Vagina (tissue), 2 donors: Measurements from ENCODE around the gene PTPRN2. TPM values are rescaled to one million over a fixed set of nuclear protein-coding genes. Genes with fewer than 3 reads are reported as not detected.

ENCODE experiments used
- DNase-seq, 2 donors: peaks; one replicate each; pipeline ENCODE4 v3.0.0-alpha.2; 2017; ENCODE audit errors: extremely low spot score in 2 of 2
- H3K27ac ChIP-seq: fragments of 200-600 bp; sonication (generic); one replicate; pipeline ENCODE4 v1.5.1; 2019
- H3K27me3 ChIP-seq: fragments of 200-600 bp; sonication (generic); one replicate; pipeline ENCODE4 v1.5.1; 2019
- H3K36me3 ChIP-seq, 2 donors: fragments of 200-600 bp; sonication (generic); one replicate each; pipeline ENCODE4 v1.5.1; 2017 to 2019
- H3K4me1 ChIP-seq: fragments of 200-600 bp; sonication (generic); one replicate; pipeline ENCODE4 v1.5.1; 2019
- H3K4me3 ChIP-seq, 2 donors: fragments of 200-600 bp; sonication (generic); 1 replicate in 1 of 2; 2 replicates in 1 of 2; pipeline ENCODE4 v1.5.1; 2016 to 2019
- H3K9me3 ChIP-seq: fragments of 200-600 bp; sonication (generic); one replicate; pipeline ENCODE4 v1.5.1; 2019
- POLR2A ChIP-seq, 2 donors: fragments of 450-650 bp; IDR thresholded peaks; one replicate each; pipeline ENCODE4 v1.6.1; 2017; ENCODE audit warnings: antibody characterized with exemption in 2 of 2, mild to moderate bottlenecking in 2 of 2, moderate library complexity in 2 of 2
- POLR2AphosphoS5 ChIP-seq, 2 donors: sonication (generic); formaldehyde crosslinking; IDR thresholded peaks; one replicate each; pipeline ENCODE4 v1.9.0; 2017; ENCODE audit warnings: antibody characterized with exemption in 2 of 2, mild to moderate bottlenecking in 2 of 2, low read depth in 1 of 2; ENCODE audit not compliant: insufficient read depth in 1 of 2
- intact Hi-C: fragments of 100-400 bp; cut with DNase I; formaldehyde crosslinking; loops from one replicate; pipeline ENCODE4 v1.15.1; 2023
- total RNA-seq: library from RNA; depleted of rRNA; stranded (reverse); fragments of >200 nt; gene quantifications from one replicate; pipeline ENCODE4 v1.2.3, GENCODE V29; 2016
- TF ChIP-seq, protein P1 (sequence below), 3 experiments: fragments of 450-650 bp in 2 of 3; fragments of 200-600 bp in 1 of 3; sonication (generic) in 1 of 3; IDR thresholded peaks; one replicate each; pipeline ENCODE4 v1.5.1; 2017 to 2019; ENCODE audit warnings: antibody characterized with exemption in 3 of 3, mild to moderate bottlenecking in 2 of 3, moderate library complexity in 2 of 3

The PTPRN2 gene
- total RNA-seq, 1 donor from 2014 or later, result 7.4 TPM

DNA sequence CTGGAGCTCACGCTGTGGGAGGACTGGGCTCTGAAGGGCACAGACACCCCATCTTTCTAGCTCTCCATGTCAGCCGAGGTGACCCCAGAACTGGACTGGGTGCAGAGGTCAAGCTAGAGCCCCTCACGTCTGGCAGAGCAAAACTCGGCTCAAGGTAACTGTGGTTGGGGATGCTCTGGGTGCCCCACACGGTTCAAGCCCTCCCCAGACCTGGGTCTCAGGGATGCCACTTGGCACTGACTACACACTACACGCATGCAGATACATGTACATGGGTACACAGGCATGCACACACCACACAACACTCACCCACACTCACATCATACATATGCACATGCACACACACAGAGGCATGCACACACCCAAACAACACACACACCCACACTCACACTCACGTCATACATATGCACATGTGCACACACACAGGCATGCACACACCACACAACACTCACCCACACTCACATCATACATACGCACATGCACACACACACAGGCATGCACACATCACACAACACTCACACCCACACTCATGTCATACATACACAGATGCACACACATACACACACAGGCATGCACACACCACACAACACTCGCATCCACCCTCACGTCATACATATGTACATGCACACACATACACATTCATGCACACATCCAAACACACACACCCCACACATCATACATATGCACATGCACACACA lies 1031.5 kb downstream of the PTPRN2 start:
- intact Hi-C loops, result no loop called here
- no peak for DNase-seq
- Histone ChIP-seq H3K27me3 (no peaks in the 10 kb centered on the region), H3K4me3 (no peak overlapping the region), H3K27ac (no peak overlapping the region), H3K4me1 (no peaks in the 10 kb centered on the region), H3K9me3 (no peaks in the 10 kb centered on the region), H3K36me3 (no peaks in the 10 kb centered on the region)
- TF ChIP-seq POLR2AphosphoS5 (IDR thresholded peaks at IDR 0.05; ENCODE audit: insufficient read depth in 1 of 2, low read depth in 1 of 2), result no peak
- no peak for TF ChIP-seq POLR2A (IDR thresholded peaks at IDR 0.05)

DNA sequence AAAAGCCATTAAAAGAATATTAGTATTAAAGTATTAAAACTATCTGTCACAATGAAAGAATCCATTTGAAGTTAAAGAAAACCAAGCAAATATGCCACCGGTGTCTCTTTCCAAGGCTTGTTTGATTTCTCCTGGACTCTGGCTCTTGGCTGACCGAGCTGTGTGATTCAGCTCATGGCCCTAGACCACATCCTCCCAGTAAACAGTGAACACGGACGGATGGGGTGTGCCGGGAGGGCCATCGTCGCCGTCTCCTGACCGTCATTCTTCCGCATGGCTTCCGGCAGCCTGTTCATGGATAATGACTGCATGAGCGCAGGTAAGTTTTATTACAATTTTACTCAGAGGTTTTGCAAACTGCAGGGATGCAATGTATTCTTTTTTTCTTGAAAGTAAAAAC lies 1032.3 kb downstream of the PTPRN2 start:
- Histone ChIP-seq H3K27ac (no peak overlapping the region), H3K27me3 (no peaks in the 10 kb centered on the region), H3K9me3 (no peaks in the 10 kb centered on the region), H3K4me3 (no peak overlapping the region), H3K4me1 (no peaks in the 10 kb centered on the region), H3K36me3 (no peaks in the 10 kb centered on the region)
- DNase-seq, result no peak
- TF ChIP-seq, protein P1, sequence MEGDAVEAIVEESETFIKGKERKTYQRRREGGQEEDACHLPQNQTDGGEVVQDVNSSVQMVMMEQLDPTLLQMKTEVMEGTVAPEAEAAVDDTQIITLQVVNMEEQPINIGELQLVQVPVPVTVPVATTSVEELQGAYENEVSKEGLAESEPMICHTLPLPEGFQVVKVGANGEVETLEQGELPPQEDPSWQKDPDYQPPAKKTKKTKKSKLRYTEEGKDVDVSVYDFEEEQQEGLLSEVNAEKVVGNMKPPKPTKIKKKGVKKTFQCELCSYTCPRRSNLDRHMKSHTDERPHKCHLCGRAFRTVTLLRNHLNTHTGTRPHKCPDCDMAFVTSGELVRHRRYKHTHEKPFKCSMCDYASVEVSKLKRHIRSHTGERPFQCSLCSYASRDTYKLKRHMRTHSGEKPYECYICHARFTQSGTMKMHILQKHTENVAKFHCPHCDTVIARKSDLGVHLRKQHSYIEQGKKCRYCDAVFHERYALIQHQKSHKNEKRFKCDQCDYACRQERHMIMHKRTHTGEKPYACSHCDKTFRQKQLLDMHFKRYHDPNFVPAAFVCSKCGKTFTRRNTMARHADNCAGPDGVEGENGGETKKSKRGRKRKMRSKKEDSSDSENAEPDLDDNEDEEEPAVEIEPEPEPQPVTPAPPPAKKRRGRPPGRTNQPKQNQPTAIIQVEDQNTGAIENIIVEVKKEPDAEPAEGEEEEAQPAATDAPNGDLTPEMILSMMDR (IDR thresholded peaks at IDR 0.05), result no peak
- TF ChIP-seq POLR2A (IDR thresholded peaks at IDR 0.05), result no peak
- TF ChIP-seq POLR2AphosphoS5 (IDR thresholded peaks at IDR 0.05; ENCODE audit: insufficient read depth in 1 of 2, low read depth in 1 of 2), result no peak
- intact Hi-C loops, result no loop called here

DNA sequence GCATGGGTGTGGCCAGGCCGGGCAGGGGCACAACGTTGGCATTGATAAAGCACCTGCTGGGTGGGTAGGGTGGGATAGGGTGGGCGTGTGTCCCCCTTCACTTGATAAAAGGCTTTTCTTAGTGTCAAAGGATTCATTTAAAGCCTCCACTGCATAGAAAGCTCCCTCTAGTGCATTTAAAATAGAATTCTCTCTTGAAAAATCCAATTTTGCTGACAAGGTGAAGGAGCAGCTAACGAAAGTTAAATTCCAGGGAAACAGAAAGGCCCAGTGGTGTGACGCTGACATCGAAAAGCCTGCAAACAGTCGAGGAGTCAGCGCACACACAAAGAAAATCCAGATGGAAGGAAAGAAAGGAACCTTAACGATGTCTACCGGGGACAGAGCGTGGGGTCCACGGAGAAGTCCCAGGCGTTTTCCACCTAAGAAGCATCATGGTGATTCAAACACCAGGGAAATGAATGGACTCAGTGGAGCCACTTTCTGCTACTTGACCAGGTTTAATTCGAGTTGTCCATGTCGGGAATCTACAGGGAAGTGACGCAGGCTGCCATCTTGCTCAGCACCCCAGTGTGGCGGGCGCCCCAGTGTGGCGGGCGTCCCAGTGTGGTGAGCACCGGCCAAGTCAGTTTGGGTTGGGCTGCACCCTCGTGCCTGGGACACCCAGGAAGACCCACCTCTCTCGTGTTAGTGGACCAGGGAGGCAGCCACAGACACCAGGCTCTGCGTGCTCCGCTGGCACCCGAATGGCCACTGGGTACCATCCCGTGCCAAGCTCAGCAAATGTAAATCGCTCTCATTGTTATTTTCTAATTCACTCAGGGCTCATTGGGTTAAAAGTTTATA lies 1033.0 kb downstream of the PTPRN2 start:
- no peaks in the 10 kb centered on the region for H3K27me3 ChIP-seq
- no peaks in the 10 kb centered on the region for H3K36me3 ChIP-seq
- H3K27ac ChIP-seq, result no peak overlapping the region
- no peaks in the 10 kb centered on the region for H3K4me1 ChIP-seq
- TF ChIP-seq, protein P1 (IDR thresholded peaks at IDR 0.05), result no peak
- TF ChIP-seq POLR2AphosphoS5 (IDR thresholded peaks at IDR 0.05; ENCODE audit: insufficient read depth in 1 of 2, low read depth in 1 of 2) (no peak), POLR2A (IDR thresholded peaks at IDR 0.05) (no peak)
- intact Hi-C loops, result no loop called here
- H3K9me3 ChIP-seq, result no peaks in the 10 kb centered on the region
- no peak for DNase-seq
- H3K4me3 ChIP-seq, result no peak overlapping the region

DNA sequence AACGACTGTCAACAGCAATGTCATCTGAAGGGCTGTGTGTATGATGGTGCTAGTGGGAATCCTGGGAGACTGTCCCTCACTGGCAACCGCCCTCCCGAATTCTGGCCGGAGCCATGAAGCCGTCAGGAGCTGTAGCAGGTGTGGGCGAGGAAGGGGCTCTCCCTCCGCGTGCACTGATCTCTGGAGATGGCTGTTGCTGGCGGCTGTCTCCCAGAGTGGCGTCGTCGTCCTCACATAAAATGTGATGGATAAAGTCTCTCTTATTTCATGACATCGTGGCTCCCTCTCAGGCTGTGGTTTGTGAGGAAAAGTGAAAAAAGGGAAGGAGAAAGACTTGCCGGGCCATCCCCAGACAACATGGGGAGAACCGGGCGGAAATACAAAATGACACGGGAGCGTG lies 1034.4 kb downstream of the PTPRN2 start:
- Histone ChIP-seq H3K4me1 (no peaks in the 10 kb centered on the region), H3K27ac (no peak overlapping the region), H3K27me3 (no peaks in the 10 kb centered on the region), H3K36me3 (peaks cover 0 to 4% of the 10 kb centered on the region in 2 donors), H3K4me3 (no peak overlapping the region), H3K9me3 (no peaks in the 10 kb centered on the region)
- intact Hi-C loops, result no loop called here
- DNase-seq, result no peak
- TF ChIP-seq POLR2A (IDR thresholded peaks at IDR 0.05) (no peak), POLR2AphosphoS5 (IDR thresholded peaks at IDR 0.05; ENCODE audit: insufficient read depth in 1 of 2, low read depth in 1 of 2) (no peak)
- TF ChIP-seq, protein P1 (IDR thresholded peaks at IDR 0.05), result no peak

DNA sequence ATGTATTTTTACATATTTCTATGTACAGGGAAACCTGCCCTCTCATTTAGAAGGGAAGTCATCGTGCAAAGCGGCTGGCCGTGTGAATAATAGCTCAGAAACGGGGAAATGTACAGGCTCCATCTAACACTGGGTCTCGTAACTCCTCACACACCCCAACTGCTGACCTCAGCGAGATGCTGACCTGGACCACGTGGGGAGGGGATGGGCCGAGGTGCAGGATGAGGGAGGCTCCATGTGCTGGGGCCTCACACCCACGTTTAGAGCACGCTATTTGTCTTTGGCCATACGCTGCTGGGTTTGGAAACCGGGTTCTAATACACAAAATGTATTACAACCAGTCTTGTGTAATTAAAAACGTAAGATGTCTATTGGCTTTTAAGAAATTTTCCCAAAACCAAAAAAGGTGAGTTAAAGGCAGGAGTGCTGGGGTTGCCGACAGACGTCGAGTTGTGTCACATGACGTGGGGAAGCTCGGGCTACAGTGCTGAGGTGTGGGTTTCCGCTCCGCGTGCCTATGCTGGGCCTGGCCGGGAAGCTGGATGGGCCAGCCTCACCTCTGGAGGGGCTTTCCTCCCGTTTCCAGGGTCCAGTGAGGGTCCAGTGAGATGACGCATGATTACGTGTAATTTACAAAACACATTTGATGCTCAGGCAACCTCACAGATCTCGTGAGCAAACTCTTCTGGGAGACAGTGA lies 1035.2 kb downstream of the PTPRN2 start:
- no peaks in the 10 kb centered on the region for H3K4me1 ChIP-seq
- DNase-seq, result no peak

More for the DNA sequence above, 1035.2 kb downstream of the PTPRN2 start:
- intact Hi-C loops, result no loop called here
- H3K4me3 ChIP-seq, result no peak overlapping the region
- no peak overlapping the region for H3K27ac ChIP-seq
- no peaks in the 10 kb centered on the region for H3K27me3 ChIP-seq
- peaks cover 0 to 4% of the 10 kb centered on the region in 2 donors for H3K36me3 ChIP-seq
- H3K9me3 ChIP-seq, result no peaks in the 10 kb centered on the region
- TF ChIP-seq POLR2A (IDR thresholded peaks at IDR 0.05), result no peak
- TF ChIP-seq POLR2AphosphoS5 (IDR thresholded peaks at IDR 0.05; ENCODE audit: insufficient read depth in 1 of 2, low read depth in 1 of 2), result no peak
- TF ChIP-seq, protein P1 (IDR thresholded peaks at IDR 0.05), result no peak
